COLO668 (cell line): ENCODE measurements around the gene MED26.

Experiments
- DNase-seq: peaks from one replicate; lab custom pipeline; 2025; ENCODE audit not compliant: unreplicated experiment; lab: John Stamatoyannopoulos, UW

MED26 gene

GRCh38 chr19:16590876-16591802 lies 36.9 kb downstream of the MED26 start:
- DNase-seq = no peak

- DNase-seq = peak; percentile 34
Measured at GRCh38 chr19:16589917-16590316, 38.1 kb downstream of the MED26 start.

GRCh38 chr19:16588824-16589577 lies 39.0 kb downstream of the MED26 start:
- peak; percentile 32 for DNase-seq

GRCh38 chr19:16587833-16588823 lies 39.9 kb downstream of the MED26 start:
- peak; percentile 5 for DNase-seq

- no peak for DNase-seq
Measured at GRCh38 chr19:16586991-16587832, 40.8 kb downstream of the MED26 start.

- no peak for DNase-seq
Measured at GRCh38 chr19:16586477-16586871, 41.5 kb downstream of the MED26 start.

- no peak for DNase-seq
Measured at GRCh38 chr19:16585808-16586476, 42.1 kb downstream of the MED26 start.

- no peak for DNase-seq
Measured at GRCh38 chr19:16585094-16585801, 42.8 kb downstream of the MED26 start.

- peak; percentile 67 for DNase-seq
Measured at GRCh38 chr19:16584248-16585093, 43.5 kb downstream of the MED26 start.

- DNase-seq = no peak
Measured at GRCh38 chr19:16582486-16583261, 45.3 kb downstream of the MED26 start.

- no peak for DNase-seq
Measured at GRCh38 chr19:16581971-16582343, 46.0 kb downstream of the MED26 start.

GRCh38 chr19:16581145-16581970 lies 46.6 kb downstream of the MED26 start:
- no peak for DNase-seq

- DNase-seq = no peak
Measured at GRCh38 chr19:16579381-16579780, 48.6 kb downstream of the MED26 start.

GRCh38 chr19:16577531-16577985 lies 50.4 kb downstream of the MED26 start:
- DNase-seq = no peak

GRCh38 chr19:16576690-16577530 lies 51.1 kb downstream of the MED26 start:
- no peak for DNase-seq
